Raji (cell line): ENCODE data around the gene TAF3.

Experiments used
- POLR2A ChIP-seq: IDR thresholded peaks from 2 replicates; pipeline ENCODE4 v1.6.1; 2011; ENCODE audit warnings: low read depth, low read length, control low read depth; ENCODE audit not compliant: insufficient read depth

The TAF3 gene

GRCh38 chr10:8036506-8037198, 218.3 kb downstream of the TAF3 start:
- TF ChIP-seq POLR2A, result no peak

GRCh38 chr10:8037199-8037801, 219.0 kb downstream of the TAF3 start:
- TF ChIP-seq POLR2A, result no peak

DNA sequence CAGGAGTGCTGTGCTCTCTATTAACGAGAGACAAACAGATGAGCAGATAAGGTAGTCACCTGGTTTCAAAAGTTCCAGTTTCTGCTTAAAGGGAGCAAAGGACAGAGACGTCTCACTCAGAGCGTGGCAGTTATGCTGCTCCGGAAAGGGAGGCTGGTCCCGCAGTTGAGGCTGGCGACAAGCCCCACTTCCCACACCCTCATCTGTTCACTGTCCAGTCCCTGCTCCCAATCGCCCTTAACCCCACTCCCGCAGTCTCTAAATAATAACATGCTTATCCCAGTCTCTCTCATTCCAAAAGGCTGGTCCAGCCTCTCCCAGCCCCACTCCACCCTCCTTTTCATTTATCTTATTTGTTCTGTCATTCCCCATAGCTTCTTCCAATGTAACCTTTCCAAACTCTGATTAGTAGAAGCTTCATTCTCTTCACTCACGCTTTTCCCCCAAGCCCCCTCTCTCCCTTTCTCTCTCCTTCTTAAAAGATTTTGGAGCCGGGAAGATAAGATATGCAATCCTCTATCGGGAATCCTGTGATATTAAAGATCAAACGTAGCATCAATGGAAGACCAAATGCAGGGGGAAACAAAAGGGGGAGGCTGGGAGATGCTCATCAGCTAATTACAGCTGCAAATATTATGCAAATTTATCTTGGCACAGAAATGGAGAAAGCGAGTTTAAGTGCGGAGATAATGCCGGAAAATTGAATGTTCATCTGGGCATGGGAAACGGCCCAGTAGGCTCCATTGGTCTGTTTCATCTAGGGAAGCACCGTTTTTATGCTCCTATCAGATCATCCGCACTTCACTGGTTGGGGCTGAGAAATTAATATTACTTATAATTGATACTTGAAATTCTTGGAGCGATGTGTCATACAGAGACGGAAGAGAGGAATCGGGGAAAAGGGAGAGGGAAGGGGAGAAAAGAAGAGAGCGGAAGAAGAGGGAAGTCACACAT, 219.9 kb downstream of the TAF3 start:
- no peak for TF ChIP-seq POLR2A

GRCh38 chr10:8039321-8039881, 221.1 kb downstream of the TAF3 start:
- TF ChIP-seq POLR2A, result no peak

DNA sequence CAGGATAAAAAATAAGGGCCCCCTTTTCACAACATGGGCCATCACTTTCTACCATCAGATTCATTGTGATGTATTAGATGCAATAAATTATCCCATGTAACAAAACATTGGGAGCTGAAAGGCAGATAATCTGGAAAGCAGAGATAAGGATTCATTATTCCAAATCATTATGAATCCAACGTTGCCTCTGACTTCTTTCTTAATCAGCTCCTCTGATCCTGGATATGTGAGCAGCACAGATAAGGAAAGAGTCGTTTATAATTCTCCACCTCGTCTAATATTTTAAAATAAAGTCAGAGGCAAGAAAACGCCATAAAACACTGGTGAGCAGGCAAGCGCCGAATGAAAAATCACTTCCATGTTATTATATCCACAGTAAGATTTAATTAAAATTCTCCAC, 222.3 kb downstream of the TAF3 start:
- no peak for TF ChIP-seq POLR2A

DNA sequence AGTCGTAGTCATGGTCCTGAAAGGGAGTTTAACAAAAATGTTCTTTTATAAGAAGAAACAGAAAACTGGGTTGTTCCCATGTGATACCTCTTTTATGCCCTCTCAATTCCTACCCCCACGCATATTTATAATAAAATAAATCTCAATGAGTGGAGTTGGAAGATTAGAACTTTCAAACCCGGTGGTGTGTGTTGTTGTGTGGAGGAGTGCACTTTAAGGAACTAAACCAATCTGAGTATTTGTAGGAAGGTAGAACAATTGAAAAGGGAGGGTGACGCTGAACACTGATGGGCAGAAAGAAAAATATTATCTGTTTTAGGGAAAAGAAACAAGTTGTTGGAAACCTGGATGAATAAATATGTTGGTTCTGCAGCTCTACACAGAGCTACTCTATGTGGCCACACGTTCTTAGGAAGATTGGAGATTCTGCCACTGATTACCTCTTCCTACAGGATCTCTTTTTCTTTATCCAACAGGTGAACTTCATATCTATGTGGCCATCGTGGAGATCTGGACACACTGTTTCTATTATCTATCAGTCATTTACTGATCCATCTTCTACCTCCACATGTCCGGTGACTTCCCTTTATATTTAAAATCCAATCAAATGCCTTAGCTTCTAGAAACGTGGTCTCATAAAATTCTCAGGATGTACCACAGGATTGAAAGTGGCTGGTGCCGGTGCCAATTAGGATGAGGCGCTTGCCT, 223.1 kb downstream of the TAF3 start:
- no peak for TF ChIP-seq POLR2A

- TF ChIP-seq POLR2A, result no peak
Observed at GRCh38 chr10:8041992-8042720, 223.9 kb downstream of the TAF3 start.

- no peak for TF ChIP-seq POLR2A
Observed at GRCh38 chr10:8042721-8043568, 224.6 kb downstream of the TAF3 start.

- TF ChIP-seq POLR2A, result no peak
Observed at GRCh38 chr10:8043569-8044306, 225.4 kb downstream of the TAF3 start.

DNA sequence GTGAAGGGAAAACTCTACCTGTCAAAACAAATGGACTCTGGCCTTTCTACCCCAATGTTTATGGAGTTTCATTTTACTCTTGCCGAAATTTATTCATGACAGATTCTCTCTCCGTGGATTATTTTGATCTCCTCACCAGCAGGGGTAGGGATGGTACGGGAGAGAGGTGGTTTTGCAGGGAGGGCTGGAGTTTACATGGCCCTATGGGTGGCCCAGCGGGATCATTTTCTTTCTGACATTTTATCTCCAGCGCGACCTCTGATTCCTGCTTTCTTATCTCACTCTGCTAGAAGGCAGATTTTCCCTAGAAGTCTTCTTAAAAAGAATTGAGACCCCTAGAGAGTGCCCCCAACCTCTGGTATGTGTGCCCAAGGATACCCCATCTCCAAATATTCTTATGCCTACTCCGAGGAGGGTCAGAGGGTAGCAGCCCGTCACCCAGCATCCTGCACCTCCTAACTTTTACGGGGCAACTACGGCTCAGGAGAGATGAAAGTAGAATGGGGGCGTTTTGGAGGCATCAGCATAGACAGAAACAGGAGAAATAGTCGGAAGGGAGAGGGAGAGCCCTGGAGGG, 226.1 kb downstream of the TAF3 start:
- no peak for TF ChIP-seq POLR2A

DNA sequence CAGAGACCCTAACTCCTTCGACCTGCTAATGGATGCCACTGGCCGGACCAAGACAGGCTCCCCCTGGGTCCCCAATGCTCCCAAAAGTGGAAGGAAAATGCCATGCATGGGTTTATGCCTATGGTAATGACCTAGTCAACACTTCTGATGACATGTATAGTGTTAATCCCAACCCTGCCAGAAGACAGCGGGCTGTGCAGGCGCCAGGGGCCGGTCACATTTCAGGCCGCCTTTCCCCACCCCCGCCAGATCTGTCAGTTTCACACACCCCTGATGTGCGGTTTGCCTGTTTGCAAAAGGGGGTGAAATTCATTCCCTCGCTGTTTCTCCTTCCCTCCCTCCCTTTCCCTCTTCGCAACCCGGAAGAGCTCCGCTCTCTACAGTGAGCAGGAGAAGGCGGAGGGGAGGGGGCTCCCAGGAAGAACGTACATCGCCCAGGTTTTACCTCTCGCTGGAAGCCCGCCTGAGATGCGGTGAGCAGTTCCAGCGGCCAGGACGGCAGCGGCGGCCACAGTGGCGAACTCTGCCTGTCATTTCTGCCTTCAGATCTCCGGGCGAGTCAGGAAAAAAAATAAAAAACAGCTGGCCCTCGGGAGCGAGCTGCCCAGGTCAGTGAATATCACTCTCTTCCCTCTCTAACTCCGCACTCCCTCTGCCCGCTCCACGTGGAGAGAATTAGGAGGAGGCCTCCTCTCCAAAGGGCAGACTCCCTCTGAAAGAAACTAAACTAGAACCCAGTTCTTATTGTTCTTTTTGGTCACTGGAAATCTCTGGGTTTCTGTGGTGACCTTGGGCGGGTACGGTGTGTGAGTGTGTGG, 226.8 kb downstream of the TAF3 start:
- TF ChIP-seq POLR2A, result no peak
